Placental epithelial cell (primary cell): ENCODE data around the gene GSG1L. TPM values are rescaled to one million over a fixed set of nuclear protein-coding genes. Genes with fewer than 3 reads are reported as not detected.

ENCODE experiments used
- small RNA-seq: library from RNA; depleted of rRNA; stranded (forward); fragments of <200 nt; gene quantifications from one replicate; pipeline ENCODE3, GENCODE V24; 2012
- total RNA-seq: library from RNA; depleted of rRNA; stranded (reverse); fragments of >200 nt; gene quantifications from 2 replicates; pipeline ENCODE4 v1.2.3, GENCODE V29; 2012

GSG1L gene
- under 0.01 TPM in 1 of 2 replicates, not detected in the other for total RNA-seq

GRCh38 chr16:28063591-28064061 lies at the start of gene GSG1L:
GSG1L (minus strand) TSS chr16:28063714; CDS start chr16:28063424, 290 bp downstream.

Small RNA genes lying within 50 kb of the gene (small RNA-seq; reads per million reads assigned to genes)
- gene RNU6-1241P (not detected), gene RNU6-159P (not detected)

Other genes with a start within 250 kb of the GSG1L start
- gene XPO6, start 148.3 kb upstream of the GSG1L start, total RNA-seq: 88.3 and 108 TPM in 2 replicates
- gene SBK1, start 228.8 kb upstream of the GSG1L start, total RNA-seq: not detected in 2 replicates